HCT116 (cell line): Measurements from ENCODE around the gene AUTS2.

Experiments used
- CTCF ChIP-seq, 3 experiments: fragments of 200-600 bp in 1 of 3; sonication (generic) in 1 of 3; IDR thresholded peaks in 2 of 3; conservative IDR thresholded peaks in 1 of 3; 2 replicates each; pipeline ENCODE4 v1.5.1; 2012 to 2017; ENCODE audit warnings: low read depth in 2 of 3, low read length in 2 of 3, antibody characterized with exemption in 1 of 3, borderline replicate concordance in 1 of 3, control low read depth in 1 of 3, mild to moderate bottlenecking in 1 of 3, mixed read lengths in 1 of 3, mixed run types in 1 of 3, moderate library complexity in 1 of 3; ENCODE audit not compliant: insufficient read depth in 1 of 3
- POLR2AphosphoS5 ChIP-seq: IDR thresholded peaks from 2 replicates; pipeline ENCODE4 v1.6.1; 2011; ENCODE audit warnings: mild to moderate bottlenecking, low read depth, low read length, moderate library complexity

GRCh38 chr7:69682518-69682917 is 84.2 kb downstream of the AUTS2 start:
- TF ChIP-seq POLR2AphosphoS5 (no peak), CTCF (IDR thresholded peaks at IDR 0.05 in 2 of 3, conservative IDR thresholded peaks at IDR 0.05 in 1 of 3; ENCODE audit: borderline replicate concordance in 1 of 3, insufficient read depth in 1 of 3, low read depth in 2 of 3, low read length in 2 of 3) (no peak)
